HEK293T (cell line): Measurements from ENCODE around the gene FBXL13.

Experiments
- BHLHE40 ChIP-seq: fragments of 450-650 bp; IDR thresholded peaks from 2 replicates; pipeline ENCODE4 v1.6.1; 2016; ENCODE audit warnings: mild to moderate bottlenecking, moderate library complexity, borderline replicate concordance
- CTBP1 ChIP-seq: fragments of 450-650 bp; IDR thresholded peaks from 2 replicates; pipeline ENCODE4 v1.6.1; 2016; ENCODE audit warnings: borderline replicate concordance
- FOXA1 ChIP-seq: fragments of 450-650 bp; IDR thresholded peaks from 2 replicates; pipeline ENCODE4 v1.6.1; 2016; ENCODE audit warnings: mild to moderate bottlenecking
- FOXM1 ChIP-seq: fragments of 450-650 bp; IDR thresholded peaks from 2 replicates; pipeline ENCODE4 v1.6.1; 2017; ENCODE audit warnings: mild to moderate bottlenecking, borderline replicate concordance
- SP1 ChIP-seq: fragments of 450-650 bp; IDR thresholded peaks from 2 replicates; pipeline ENCODE4 v1.6.1; 2017
- SUZ12 ChIP-seq: fragments of 450-650 bp; IDR thresholded peaks from 2 replicates; pipeline ENCODE4 v1.6.1; 2016; ENCODE audit warnings: mild to moderate bottlenecking

DNA sequence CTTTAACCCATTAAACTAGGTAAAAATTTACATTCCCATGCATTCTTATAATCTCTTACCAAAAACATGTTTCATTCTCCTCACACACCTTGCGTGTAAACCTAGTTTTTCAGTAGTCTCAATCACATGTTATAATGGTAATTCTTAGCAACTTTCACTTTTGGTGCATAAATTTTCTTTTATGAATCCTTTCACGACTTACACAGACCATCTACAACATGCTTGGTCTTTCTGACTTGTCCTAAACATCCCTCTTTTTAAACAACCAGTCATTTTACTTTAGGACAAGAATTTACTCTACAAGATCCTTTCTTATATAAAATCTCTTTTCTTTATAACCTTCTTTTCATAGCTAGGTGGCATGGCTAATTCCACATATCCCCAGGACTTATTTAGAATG is 25.8 kb downstream of the FBXL13 start:
- TF ChIP-seq FOXM1 (no peak), SP1 (no peak), BHLHE40 (no peak), CTBP1 (no peak), SUZ12 (no peak), FOXA1 (no peak)
